ENCODE measurements around the gene CHRNG.

CHRNG gene

DNA sequence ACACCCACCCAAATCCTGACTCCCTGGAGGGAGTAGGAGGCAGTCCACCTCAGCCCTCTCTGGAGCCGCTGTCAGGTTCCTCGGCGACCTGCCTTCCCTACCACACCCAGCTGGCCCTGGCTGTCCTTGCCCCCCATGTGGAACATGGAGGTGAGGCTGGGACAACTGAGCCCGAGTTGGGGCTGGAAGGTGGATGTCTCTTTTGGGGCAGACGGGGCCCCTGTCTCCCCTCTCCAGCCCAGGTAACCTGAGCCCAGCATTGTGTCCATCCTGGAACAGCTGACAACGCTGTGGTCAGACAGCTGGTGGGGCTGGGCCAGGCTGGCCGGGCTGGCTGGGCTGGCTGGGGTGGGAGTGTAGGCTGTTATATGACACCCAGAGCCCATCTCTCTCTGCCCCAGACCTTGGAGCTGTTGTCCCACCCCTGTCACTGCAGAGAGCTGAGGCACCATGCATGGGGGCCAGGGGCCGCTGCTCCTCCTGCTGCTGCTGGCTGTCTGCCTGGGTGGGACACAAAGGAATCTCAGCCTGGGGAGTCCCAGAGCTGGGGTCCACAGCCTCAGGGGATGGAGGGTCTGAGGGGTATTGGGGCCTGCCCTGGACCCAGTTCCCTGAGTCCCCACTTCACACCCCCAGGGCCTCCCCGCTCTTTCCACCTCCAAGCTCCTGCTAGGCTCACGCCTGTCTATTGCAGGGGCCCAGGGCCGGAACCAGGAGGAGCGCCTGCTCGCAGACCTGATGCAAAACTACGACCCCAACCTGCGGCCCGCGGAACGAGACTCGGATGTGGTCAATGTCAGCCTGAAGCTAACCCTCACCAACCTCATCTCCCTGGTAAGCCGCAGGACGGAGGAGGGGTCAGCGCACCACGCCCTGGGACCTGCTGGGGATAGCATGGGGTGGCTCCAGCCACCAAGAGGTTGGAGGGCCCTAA is at the start of gene CHRNG:
TSS of gene CHRNG (plus strand) at position 395 of the 934 bp plus-strand sequence. CDS start at position 451, 56 bp downstream.
- H3K27ac ChIP-seq, result no peak within 1 kb of the TSS
- DNase-seq (ENCODE audit: low read depth, low spot score), result no peak

DNA sequence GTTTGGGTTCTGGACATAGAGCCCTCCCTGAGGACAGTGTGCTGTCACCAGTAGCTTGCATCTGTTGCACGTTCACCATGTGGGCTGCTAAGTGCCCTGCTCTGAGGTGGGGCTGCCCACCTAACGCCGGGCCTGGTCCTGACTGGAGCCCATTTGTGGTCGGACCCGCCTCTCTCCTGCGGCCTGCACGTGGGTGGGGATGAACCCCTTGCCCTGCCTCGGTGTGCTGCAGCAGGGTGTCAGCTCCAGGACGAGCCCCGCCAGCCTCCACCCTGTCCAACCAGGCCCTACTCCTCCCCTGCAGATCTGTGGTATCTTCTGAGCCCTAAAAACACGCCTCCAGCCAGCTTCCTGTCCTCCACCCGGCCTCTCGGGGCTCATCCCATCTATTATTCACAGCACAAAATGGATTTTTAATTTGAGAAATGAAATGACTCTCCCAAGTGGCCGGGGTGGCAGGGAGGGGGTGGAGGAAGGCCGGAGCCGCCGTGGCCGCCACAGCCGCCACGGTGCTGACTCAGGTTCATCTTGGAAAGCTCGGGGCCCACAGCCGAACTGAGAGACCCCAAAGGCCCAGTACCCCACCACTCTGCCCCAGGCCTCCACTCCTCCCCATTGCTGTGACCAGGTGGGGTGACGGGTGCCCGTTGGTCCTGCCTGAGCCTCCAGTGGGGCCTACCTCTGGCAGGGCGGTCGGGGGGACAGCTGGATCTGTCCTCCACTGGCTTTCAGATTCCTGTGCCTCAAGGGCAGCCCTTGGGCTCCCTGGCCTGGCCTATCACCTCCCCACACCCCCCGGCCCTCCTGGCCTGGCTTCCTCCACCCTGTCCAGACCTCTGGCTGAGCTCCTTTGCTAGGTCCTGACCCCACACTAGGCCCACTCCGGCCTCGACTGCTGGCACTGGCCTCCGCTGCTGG is 49.0 kb upstream of the CHRNG start:
- no peak overlapping the region for H3K27ac ChIP-seq
- DNase-seq (ENCODE audit: low read depth, low spot score), result no peak

GRCh38 chr2:232491139-232491780 is 48.2 kb upstream of the CHRNG start:
- no peak overlapping the region for H3K27ac ChIP-seq
- DNase-seq (ENCODE audit: low read depth, low spot score), result no peak

GRCh38 chr2:232492236-232492848 is 47.1 kb upstream of the CHRNG start:
- DNase-seq (ENCODE audit: low read depth, low spot score), result no peak
- no peak overlapping the region for H3K27ac ChIP-seq

DNA sequence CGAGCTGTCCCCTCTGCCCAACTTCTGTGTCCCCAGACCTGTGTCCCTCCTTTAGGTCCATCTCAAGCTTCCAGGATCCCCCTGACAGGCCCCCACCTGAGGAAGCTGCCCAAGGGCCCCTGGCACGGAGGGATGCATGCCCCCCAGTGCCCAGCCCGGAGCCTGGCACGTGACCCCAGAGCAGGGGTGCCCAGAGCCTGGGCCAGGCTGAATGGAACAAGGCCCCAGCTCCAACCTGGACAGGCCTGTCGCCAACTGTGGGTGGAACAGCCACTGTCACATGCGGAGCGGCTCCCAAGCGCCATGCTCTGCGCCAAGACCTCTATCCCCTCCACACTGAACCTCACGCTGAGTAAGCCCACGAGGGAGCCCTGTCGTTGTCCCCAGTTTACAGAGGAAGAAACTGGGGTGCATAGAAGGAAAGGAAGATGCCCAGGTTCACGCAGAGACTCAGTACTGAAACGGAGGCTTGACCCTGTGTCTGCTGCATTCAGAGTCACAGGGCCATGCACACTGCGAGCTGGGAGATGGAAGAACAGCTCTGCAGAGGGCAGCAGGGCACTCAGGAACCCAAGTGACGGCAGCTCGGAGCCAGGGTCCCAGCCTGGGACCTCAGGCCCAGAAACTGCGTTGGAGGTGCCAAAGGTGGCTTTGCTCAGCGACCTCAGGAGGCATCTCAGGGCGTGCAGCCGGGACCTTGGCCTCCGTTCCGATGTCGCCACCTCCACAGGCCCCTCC is 46.4 kb upstream of the CHRNG start:
- DNase-seq (ENCODE audit: low read depth, low spot score), result no peak
- H3K27ac ChIP-seq, result no peak overlapping the region

GRCh38 chr2:232493701-232494474 is 45.6 kb upstream of the CHRNG start:
- DNase-seq (ENCODE audit: low read depth, low spot score), result no peak

DNA sequence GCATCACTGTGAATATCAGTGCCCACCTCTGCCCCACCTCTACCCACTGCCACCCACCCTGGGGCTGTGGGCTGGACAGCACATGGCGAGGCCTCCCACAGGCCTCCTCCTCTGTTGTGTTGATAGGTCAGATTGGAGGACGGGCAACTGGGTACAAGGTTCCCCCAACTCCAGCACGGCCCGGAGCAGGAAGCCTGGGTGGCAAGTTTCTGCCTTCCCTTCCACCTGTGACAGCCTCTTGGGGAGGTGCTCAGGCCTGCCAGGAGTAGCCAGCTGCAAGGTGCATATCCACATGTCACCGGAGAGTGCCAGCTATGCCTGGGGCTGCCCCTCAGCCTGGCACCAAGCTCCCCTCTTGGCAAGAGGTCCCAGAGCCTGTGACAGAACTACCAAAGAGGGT is 45.0 kb upstream of the CHRNG start:
- no peak overlapping the region for H3K27ac ChIP-seq
- DNase-seq (ENCODE audit: low read depth, low spot score), result no peak

More at GRCh38 chr2:232493701-232494474, 45.6 kb upstream of the CHRNG start:
- no peak overlapping the region for H3K27ac ChIP-seq

- no peak for DNase-seq (ENCODE audit: low read depth, low spot score)
- H3K27ac ChIP-seq, result no peak overlapping the region
These were observed 44.2 kb upstream of the CHRNG start for GRCh38 chr2:232495292-232495691.

DNA sequence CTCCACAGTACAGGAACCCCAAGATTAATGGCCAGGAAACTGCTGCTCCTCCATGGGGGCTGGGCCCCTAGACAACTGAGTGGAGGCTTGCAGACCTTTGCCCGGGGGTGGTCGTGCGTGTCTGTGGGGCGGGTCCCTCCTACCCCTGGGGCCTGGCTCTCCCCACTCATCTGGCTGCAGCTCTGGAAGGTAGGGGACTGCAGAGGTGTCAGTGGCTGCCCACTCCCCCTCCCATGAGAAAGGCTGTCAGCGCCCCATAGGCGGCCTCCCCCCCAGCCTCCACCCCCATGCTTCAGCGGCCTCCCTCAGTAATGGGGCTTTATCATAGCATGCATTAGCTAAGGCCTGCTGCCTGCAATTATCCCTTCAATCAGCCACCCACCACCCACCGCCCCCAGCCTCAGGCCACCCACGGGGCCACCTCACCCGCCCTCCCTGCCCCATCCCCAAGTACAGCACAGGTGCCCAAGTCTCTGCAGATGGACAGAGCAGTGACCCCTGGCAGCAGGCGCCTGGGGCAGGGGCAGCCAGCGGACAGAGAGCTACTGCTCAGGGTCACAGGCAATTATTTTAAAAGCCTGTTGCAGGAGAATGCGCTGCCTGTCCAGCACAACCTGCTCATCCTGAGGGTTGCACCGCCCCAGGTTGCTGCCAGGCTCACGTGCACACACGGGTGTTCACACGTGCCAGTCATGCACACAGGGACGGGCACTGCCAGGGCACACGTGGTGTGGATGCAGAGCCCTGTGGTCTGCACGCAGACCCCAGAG is 42.8 kb upstream of the CHRNG start:
- no peak for DNase-seq (ENCODE audit: low read depth, low spot score)
- H3K27ac ChIP-seq, result no peak overlapping the region

GRCh38 chr2:232497348-232497747 is 42.1 kb upstream of the CHRNG start:
- H3K27ac ChIP-seq, result no peak overlapping the region
- no peak for DNase-seq (ENCODE audit: low read depth, low spot score)

GRCh38 chr2:232498452-232498851 is 41.0 kb upstream of the CHRNG start:
- DNase-seq (ENCODE audit: low read depth, low spot score), result no peak

GRCh38 chr2:232501331-232501771 is 38.1 kb upstream of the CHRNG start:
- no peak for DNase-seq (ENCODE audit: low read depth, low spot score)
- no peak overlapping the region for H3K27ac ChIP-seq

More at GRCh38 chr2:232498452-232498851, 41.0 kb upstream of the CHRNG start:
- H3K27ac ChIP-seq, result no peak overlapping the region

GRCh38 chr2:232501794-232502390 is 37.6 kb upstream of the CHRNG start:
- DNase-seq (ENCODE audit: low read depth, low spot score), result no peak
- H3K27ac ChIP-seq, result no peak overlapping the region

DNA sequence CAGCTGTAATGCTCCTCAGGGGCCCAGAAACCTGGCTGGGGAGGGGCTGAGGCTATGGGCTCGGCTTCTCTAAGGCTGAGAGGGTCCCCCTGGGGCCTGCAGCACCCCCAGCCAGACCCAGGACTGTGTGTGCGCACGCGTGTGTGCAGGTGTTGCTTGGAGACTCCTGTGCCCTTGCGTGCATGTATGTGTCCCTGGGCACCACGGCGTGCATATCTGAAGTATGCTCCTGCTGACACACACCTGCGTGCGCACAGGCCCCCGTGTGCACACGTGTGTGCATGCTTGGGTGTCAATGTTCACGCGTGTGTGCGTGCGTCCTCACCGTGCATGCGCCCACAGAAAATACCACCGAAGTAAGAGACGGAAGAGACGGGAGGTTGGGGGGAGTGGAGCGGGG is 37.0 kb upstream of the CHRNG start:
- no peak for DNase-seq (ENCODE audit: low read depth, low spot score)
- H3K27ac ChIP-seq, result no peak overlapping the region

DNA sequence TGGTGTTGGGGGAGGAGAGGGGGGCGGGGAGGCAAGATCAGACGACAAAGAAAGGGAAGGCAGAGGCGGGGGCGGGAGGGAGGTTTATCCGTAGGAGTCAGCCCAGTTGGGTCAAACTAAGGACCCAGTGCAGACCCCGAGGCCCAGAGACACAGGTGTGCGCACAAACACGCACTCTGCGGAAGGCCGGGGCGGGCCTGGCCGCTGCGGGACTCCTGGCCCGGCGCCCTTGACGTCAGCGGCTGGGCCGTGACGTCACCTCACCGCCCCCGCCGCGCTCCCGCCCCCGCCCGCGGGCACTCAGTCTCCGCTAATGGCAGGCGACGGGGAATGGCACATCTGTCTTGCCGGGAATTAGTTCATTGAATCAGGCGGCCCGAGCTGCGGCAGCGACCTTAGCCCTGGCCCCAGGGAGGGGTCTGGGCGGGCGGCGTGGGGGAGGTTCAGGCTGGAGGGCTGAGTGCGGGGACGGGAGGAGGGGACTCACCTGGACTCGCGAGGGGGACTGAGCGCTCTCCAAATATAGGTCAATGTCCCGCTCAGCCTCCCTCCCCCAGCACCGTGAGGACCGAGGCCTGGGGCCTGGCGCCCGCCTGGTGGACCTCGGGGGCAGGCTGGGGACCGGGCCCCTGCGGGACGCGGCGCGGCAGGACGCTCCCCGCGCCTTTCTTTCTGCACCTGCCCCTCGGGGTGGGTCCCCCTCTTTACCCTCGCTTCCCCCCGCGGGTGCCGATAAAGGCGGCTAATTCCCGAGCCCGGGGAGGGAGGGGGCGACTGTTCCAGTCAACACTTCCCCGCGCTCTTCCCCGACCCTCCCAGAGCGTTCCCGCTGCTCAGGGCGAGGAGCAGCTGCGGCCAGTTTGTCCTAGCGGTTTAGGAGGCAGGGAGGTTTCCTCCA is 36.3 kb upstream of the CHRNG start:
- H3K27ac ChIP-seq, result no peak overlapping the region
- DNase-seq (ENCODE audit: low read depth, low spot score), result no peak

DNA sequence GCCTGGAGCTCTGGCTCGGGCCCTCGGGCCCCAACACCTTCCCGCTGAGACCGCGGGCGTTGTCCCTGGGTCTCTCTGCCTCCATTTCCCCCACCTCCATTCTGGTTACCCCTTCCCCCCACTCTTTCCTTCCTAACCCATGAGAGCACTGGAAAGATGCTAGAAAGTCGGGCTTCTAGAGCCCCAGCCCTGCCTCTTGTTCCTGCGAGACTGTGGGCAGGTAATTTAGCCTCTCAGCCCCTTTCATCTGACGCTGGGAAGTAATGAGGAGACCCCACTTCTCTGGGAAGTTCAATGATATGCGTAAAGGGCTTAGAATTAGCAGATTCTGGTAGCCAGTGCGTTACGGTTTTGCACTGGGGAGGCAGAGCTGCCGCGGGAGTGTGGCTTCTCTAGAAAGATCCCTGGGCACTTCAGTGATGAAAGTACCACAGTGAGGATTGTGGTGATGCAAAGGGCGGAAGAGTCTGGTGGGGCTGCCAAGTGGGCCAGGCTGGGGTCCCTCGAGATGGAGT is 35.6 kb upstream of the CHRNG start:
- H3K27ac ChIP-seq, result no peak overlapping the region
- no peak for DNase-seq (ENCODE audit: low read depth, low spot score)
